HG03457 (cell line): ENCODE measurements around the gene NDRG4.

ENCODE experiments used
- ATAC-seq: cut with Tn5 transposase; IDR thresholded peaks from one replicate; pipeline ENCODE4 v1.9.1; 2021; ENCODE audit warnings: moderate number of reproducible peaks; ENCODE audit not compliant: unreplicated experiment

NDRG4 gene

GRCh38 chr16:58508671-58509251 lies 8.8 kb downstream of the NDRG4 start:
- ATAC-seq, result no peak

- ATAC-seq, result no peak
Measured at GRCh38 chr16:58509256-58510096, 9.5 kb downstream of the NDRG4 start.

GRCh38 chr16:58510097-58510775 lies 10.3 kb downstream of the NDRG4 start:
- ATAC-seq, result no peak

- no peak for ATAC-seq
Measured at GRCh38 chr16:58510776-58511628, 11.1 kb downstream of the NDRG4 start.

GRCh38 chr16:58511933-58512815 lies 12.2 kb downstream of the NDRG4 start:
- ATAC-seq, result no peak

- no peak for ATAC-seq
Measured at GRCh38 chr16:58513874-58514273, 13.9 kb downstream of the NDRG4 start.

GRCh38 chr16:58515125-58515870 lies 15.4 kb downstream of the NDRG4 start, which contains the start of gene SETD6:
Gene SETD6 (plus strand): TSS chr16:58515517. CDS start chr16:58515538, 21 bp downstream.
- peak; percentile 63 for ATAC-seq

GRCh38 chr16:58515871-58516767 lies 16.2 kb downstream of the NDRG4 start:
- no peak for ATAC-seq

- ATAC-seq, result no peak
Measured at GRCh38 chr16:58516768-58517107, 16.8 kb downstream of the NDRG4 start.

GRCh38 chr16:58518083-58518979 lies 18.4 kb downstream of the NDRG4 start:
- no peak for ATAC-seq

GRCh38 chr16:58518980-58519368 lies 19.0 kb downstream of the NDRG4 start:
- ATAC-seq, result no peak

- ATAC-seq, result no peak
Measured at GRCh38 chr16:58519707-58520106, 19.8 kb downstream of the NDRG4 start.

GRCh38 chr16:58530179-58530578 lies 30.2 kb downstream of the NDRG4 start:
- no peak for ATAC-seq

- no peak for ATAC-seq
Measured at GRCh38 chr16:58532414-58532813, 32.5 kb downstream of the NDRG4 start.

- no peak for ATAC-seq
Measured at GRCh38 chr16:58533751-58534470, 34.0 kb downstream of the NDRG4 start.

- ATAC-seq, result no peak
Measured at GRCh38 chr16:58535100-58535499, 35.2 kb downstream of the NDRG4 start.

- ATAC-seq, result no peak
Measured at GRCh38 chr16:58536278-58536677, 36.3 kb downstream of the NDRG4 start.
